ENCODE measurements around the gene SNX24.
"Not testable (repeated sequence)": the region's sequence is repeated elsewhere in the genome, so short reads cannot be mapped to it uniquely, and the experiment has no call there.

SNX24 gene

DNA sequence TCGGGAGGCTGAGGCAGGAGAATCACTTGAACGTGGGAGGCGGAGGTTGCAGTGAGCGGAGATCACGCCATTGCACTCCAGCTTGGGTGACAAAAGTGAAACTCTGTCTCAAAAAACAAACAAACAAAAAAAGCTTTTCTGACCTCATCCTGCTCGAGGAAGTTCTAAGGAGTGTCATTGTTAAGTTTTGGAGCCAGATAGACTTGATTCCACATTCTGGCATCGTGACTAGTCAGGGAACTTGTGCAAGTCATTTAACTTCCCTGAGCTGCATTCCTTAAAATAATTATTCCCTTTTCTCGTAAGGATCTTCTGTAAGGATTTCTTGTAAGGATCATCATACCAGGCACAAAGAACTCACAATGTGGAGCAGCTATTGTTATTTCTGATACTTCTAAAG lies 26.2 kb downstream of the SNX24 start:
- DNase-seq, result no peak

DNA sequence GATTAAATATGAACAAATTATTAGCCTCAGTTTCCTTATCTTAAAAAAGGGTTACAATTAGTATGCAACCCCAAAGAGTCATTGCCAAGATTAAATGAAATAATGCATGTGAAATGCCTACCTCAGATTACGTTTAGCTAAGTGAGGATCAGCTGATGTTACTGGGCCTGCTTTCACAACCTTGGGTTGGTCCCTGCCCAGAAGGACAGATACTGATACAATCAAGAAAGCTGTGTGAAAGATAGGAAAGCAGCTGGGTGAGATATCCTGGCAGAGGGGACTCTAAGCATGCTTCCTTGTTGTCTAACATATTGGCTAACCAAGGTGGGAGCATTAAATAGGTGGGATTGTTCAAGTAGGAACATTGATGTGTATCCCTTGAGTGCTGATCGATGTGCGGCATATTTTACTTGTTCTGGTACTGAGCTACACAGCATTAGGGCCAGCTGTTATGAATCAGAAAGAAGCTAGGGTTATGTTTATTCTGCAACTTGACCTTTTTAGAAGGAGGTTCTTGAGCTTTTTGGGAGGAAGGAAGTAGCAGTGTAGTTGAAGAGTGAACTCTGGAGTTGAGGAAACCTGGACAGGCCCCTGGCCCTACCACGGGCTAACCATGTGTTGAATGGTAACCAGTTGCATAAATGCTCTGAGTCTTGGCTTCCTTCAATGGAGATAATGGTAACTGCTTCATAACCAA lies 28.9 kb downstream of the SNX24 start:
- no peak for DNase-seq

DNA sequence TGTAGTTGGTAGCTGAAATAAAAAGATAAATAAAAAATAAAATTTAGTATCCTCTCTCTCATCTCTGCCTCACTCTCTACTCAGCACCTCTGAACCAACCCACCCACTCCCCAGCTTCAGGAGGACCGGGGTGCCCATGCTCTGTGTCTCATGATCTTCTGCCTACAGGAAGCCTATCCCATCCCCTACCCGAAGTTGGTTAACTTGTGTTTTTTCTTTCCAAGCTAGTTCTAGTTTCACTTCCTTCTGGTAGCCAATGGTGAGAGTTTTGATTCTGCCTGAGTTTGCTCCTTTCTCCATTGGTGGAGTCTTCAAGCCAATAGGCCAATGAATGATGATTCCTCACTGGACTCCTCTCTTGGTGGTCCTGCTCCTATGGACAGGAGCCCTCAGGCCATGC lies 32.1 kb downstream of the SNX24 start:
- DNase-seq, result no peak

DNA sequence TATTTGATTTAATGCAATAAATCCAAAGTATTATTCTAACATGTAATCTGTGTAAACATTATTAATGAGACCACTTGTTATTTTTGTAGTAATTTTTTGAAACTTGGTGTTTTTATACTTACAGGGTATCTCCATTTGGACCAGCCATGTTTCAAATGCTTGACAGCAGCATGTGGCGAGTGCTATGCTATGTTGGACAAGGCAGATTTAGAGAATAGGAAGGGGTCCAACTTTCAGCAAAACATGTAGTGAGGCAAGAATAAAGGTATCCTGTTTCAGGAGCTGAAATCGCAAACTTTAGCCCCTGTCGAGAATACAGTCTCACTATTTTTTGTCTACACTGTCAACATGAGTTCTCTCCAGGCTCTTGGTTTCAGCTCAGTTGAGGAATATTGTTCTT lies 33.7 kb downstream of the SNX24 start:
- no peak for DNase-seq

DNA sequence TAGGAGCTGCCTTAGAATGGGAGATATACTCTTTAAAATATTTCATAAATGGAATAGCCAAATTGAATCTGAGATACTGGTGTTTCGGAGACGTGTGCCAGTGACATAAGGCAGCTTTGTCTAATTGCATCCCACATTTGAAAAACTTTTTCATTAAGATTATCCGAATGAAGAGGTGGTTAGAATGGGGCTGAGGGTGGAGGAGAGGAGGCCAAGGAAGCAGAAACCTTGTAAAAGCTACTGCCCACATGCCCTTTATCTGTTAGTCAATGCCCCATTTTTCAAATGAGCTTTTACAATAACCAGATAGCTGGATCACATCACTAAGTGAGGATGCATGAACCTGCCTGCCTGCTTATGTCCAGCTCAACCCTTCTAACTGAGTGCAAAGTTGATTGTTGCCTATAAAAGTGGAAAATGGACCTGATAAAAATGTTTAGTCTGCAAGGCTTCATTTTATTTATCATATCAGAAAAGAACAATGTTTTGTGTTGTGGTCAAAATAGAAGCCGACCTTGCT lies 34.8 kb downstream of the SNX24 start:
- DNase-seq, result no peak

DNA sequence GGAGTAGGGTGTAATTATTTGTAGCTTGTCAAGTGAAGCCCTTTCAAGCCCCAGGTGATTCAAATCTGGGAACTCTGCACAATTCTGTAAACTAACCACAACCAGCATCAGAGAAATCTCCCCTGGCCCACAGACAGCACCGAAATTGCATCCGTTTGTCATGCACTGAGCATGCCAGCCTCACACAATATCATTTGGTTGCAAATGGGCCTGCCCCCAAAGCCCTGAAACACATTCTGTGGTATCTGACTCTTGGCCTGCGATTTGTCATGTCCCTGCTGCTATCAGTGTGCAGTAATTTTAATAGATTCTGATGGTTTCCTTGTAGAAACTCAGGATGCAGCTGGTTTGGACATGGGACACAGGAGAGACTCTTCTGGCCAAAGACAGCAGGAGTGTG lies 35.3 kb downstream of the SNX24 start:
- DNase-seq, result peak in 1 of 14 donors; percentile 7

DNA sequence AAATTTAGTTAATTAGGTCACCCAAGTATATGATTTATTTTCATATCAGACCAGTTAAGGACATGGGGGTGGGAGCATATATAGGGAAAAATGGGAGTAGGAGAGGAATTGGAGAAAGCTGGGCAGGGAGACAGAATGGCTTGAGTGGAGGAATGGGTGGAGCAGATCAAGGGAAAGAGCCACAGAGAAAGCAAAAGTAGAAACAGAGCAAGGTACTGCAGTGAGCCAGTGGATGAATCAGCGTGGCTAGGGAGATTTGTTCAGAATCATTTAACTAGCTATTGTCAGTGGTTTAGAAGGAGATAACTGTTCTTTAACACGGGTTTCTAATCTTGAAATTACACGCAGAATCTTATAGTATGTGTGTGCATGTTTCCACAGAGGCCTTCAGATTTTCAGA lies 37.4 kb downstream of the SNX24 start:
- no peak for DNase-seq

DNA sequence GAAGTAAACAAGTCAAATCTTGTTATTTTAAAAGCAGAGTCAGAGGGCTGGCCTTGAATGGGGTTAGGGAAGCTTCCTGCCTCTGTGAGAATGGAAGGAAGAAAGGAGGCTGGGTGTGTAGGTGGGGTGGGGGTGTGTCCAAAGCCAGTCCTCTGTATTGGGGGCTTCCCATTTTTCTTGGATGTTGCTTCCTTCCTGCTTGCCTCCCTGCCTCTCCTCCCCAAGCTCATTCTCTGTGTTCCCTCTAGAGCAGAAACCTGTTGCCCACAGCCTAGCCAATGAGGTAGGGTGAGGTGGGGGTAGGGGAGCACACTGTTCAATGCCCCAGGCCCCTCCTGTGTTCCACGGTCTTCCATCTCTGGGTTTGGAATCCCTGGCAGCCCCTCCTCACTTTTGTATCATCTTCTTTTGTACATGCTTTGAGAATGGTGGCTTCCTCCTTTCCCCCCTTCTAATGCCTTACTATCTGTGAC lies 39.7 kb downstream of the SNX24 start:
- no peak for DNase-seq

DNA sequence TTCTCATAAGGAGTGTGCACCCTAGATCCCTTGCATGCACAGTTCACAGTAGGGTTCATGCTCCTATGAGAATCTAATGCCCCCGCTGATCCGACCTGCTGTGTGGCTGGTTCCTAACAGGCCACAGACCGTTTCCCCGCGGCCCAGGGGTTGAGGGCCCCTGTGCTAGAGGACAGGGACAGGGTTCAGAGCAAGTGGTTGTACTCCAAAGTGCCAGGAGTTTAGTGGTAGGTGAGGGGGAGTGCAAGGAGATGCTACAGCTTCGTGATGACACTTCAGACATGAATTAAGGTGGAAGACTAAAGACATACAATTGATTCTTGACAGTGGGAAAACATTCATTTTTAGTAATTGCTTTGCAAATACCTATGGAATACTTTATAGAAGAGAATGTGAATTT lies 40.5 kb downstream of the SNX24 start:
- DNase-seq, result no peak

DNA sequence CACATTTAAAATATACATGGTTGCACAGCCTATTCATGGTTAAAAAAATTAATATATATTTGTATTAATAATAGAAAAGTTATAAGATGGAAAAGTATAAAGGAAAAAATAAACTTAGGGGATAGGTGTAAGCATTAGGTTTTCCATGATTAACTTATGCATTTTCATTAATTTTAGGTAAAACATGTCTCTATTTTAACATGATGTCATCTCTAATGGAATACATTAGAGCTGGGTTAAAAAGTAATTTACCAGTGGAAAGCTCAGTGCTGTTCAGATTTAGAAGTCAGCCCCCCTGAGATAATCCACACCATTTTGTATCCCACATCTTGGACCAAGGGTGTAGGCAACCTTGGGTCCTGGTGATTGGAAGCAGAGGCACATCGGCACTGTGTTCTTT lies 49.7 kb downstream of the SNX24 start:
- no peak for DNase-seq

DNA sequence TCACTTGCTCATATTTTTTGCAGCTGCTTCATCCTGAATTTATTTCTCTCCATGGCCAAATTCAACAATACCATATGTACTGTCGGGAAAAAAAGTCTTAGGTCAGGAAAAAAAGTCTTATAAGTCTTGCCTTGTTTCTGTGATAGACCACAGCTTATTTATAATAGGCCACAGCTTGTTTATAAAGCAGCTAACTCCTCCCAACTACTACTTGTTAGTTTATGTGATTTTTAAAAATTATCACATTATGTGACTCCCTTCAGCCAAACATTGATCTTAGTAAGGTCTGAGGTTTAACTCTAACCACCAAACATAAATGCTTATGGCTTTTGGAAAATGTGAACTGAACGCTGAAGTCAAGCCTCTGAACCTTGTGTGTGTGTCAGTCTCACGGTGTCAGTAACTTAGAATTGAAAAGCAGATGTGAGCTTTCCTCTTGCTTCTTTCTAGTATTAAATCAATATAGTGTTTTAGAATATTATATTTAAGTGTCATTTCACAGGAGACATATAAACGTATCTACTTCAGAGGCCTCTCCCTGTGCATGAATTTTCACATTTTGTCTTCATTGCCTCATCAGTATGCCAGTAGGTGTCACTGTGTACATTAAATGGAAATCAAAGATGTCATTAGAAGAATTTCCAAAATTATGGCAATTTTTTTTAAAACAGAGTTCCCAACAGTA lies 51.3 kb downstream of the SNX24 start:
- DNase-seq, result no peak

DNA sequence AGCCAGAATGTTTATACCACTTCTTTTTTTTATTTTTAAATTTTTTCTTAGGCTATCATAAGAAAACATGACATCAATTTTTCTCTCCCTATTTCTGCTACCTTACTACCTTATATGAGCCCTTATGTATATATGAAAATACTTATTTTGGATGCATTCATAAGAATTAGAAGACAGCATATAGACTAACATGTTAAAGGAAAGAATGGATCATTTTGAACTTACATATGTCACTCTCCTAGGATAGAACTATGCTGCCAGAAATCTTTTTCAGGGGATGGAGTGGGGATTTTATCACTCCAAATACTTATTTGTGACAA lies 51.8 kb downstream of the SNX24 start:
- no peak for DNase-seq

DNA sequence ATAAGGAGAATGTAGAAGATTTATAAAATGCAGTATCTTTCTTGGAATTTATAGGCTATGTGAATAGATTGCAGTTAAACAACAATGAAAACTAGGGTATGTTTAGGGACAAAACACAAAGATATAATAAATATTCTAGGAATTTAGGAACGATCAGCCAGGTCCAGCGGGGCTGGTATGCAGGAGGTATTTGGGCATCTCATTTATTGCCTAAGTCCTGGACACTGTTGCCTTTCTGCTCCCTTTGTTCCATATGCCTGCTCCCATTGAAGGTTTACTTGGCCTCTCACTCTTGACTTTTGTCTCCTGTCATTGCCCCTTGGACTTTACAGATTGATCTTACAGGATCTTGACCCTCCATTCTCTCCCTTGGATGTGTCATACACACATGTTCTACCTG lies 55.9 kb downstream of the SNX24 start:
- DNase-seq, result no peak

DNA sequence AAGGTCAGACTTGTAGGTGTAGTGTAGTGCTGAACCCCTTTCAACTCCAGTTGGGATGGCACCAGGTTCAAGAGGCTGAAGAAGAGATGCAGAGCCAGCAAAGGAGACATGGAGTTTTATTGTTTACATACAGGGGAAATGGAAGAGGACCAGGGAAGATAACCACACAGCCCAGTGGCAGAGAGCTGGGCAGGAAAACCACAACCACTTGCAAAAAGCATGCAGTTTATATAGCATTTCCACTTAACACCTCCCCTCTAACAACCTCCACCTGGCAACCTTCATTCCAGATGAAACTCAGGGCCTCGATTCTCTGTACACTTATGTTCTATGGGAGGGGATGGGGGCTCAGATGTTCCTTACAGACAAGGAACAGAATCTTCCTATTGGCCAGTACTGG lies 56.9 kb downstream of the SNX24 start:
- no peak for DNase-seq

DNA sequence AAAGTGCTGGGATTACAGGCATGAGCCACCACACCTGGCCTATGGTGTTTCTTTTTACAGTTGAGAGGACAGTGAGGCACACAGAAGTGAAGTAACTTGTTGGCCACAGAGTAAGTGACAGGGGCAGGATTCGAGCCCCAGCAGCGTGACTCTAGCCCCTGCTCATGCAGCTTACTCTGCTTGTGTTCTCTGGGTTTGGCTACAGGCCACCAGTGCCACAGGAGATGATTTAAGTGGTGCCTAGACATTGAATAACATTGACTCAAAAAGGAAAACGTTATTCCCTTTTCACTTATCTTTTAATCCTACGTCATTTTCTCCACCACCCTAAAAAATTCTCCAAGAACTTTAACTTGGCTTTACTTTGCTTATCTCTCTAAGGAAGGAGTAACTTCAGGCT lies 61.4 kb downstream of the SNX24 start:
- DNase-seq, result no peak

DNA sequence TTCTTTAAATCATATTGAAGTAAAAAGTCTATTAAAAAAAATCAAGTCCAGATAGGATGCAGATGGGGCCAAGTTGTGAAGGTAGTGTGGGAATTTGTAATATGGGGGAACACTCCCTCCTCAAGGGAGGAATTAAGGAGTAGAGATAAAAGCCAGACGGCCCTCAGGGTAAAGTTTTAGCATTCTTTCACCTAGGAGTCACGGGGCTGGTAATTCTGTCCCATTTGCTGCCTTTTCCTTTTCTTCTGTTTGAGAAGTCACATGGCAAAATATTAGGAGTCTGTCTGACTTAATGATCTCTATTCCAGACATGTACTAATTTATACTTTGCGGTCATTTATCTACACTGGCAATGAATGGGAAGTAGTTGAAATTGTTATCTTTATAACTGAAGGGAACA lies 61.9 kb downstream of the SNX24 start:
- no peak for DNase-seq

DNA sequence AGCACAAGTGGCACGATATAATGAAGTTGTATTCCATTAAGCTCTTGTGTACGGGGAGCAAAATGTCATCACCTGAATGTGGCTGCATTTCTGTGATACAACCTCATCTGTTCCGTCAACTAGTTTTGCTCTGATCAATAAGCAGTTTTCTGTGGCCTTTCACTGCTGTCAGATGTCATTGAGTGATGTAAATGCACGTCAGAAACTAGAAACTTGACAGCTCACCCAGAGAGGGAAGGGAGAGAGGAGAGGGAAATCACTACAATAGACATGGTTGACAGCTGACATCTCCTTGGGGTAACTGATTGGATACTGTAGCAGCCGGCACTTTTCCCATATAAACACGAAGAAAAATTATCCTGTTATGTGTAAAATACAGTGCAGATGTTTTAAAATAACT lies 62.7 kb downstream of the SNX24 start:
- DNase-seq, result no peak

DNA sequence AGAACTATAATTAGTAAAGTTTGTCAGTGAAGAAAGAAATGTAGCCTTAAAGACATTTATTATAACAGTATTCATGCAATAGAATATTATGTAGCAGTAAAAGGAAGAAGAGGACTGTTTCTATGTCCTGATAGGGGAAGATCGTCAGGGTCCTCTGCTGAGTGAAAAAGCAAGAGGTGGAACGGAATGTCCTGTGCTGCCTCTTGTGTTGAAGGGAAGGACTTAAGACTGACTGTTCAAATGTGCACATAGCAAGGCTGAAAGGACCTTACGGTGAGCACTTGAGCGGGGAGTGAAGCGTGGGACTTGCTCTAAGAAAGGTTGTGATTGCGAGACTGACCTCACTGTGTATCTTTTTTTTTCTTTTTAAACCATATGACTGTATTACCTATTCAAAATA lies 63.2 kb downstream of the SNX24 start:
- no peak for DNase-seq

DNA sequence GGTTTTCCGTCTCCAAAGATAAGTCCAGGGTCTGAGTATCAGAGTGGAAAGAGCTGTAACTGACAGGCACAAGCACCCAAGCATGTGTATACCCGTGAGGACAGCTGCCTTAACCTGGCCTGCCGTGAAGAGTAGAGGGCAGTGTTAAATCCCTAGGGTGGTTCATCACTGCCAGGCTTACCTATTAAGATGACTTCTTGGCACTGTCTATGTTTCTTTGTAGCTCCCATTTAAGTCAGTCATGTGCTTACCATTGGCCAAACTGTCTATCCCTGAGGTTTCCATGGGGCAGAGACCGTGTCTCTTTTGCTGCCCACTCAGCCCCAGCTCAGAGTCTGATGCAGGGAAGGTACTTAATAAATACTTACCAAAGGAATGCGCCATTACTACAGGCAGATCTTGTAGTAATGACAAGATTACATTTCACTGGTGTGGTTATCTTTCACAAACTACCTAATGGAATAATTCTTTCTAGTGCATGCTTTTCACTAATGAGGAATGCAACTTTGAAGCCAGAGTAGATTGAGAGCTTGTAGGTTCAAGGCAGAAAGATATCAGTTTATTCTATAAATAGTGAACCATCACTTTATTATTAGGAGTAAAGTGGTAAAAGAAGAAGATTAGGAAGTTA lies 64.2 kb downstream of the SNX24 start:
- no peak for DNase-seq

DNA sequence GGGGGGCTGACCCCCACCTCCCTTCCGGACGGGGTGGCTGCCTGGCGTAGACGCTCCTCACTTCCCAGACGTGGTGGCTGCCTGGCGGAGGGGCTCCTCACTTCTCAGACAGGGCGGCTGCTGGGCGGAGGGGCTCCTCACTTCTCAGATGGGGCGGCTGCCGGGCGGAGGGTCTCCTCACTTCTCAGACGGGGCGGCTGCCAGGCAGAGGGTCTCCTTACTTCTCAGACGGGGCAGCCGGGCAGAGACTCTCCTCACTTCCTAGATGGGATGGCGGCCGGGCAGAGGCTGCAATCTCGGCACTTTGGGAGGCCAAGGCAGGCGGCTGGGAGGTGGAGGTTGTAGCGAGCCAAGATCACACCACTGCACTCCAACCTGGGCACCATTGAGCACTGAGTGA lies 68.0 kb downstream of the SNX24 start:
- not testable (repeated sequence) for DNase-seq

DNA sequence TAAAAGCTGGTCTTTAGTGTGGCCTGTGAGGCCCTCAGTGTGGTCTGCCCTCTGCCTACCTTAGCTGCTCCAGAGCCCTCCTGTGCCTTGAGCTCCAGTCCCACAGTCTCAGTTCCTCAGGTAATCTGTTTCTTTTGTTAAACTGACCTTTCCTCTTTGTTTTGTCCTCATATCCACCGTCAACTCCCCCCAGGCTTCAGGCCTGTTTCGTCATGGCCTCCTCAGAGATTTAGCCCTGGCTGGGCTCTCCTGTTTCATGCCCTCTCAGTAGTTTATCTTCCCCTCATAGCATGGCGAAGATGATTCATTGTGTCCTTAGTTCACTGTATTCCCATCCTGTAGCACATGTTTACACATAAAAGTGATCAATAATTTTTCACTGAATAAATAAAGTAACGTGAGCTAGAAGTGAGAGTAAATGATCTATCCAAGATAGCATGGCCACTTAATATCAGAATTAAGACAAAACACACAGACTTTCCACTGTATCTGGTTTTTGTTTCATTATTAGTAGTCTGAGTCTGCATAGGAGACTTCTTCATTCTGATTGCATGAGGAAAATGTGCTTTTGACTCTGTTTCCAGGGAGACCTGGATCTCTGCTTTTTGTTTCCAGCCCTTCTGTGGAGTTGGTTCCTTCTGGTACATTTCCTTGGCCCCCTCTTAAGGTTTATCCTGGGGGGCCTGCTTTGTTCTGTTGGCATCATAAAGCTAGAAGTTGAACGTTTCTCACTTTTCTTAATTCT lies 70.5 kb downstream of the SNX24 start:
- no peak for DNase-seq

DNA sequence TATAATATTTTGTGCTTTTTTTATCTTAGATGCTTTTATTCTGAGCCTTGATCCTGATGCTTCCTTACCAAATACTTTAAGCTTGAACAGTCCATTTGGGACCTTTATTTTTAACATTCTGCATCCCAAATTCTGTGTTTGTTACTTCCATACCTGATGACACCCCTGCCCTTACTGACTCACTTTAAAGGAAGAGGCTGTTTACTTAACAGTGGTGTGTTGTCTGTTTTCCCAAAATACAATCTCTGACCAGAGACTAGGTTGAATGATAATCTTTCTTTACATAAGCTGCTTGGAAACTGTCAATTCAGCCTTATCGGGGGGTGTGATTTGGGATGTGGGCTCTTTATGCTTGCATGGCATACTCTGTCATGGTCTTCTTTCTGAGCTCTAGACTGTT lies 71.1 kb downstream of the SNX24 start:
- DNase-seq, result no peak

DNA sequence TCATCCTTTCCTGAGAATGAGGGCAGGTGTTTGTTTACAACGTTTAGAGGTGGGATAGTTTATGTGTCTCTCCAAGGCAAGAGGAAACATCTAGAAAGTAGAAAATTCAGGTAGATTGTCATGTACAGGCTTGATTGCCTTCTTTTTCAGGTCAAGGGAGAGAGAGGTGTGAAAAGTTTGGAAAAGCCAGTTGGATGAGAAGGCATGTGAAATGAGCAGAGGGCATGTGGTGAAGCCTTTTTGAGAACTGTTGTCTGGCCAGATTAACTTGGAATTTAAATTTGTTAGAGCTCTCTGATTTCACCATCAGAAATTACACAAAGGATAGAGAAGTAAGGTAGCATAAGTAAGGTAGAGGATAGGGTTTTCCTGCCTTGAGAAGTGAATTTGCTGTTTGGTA lies 74.6 kb downstream of the SNX24 start:
- no peak for DNase-seq
